Endodermal cell (in vitro differentiated cells): ENCODE measurements around the gene GPR153. TPM values are rescaled to one million over a fixed set of nuclear protein-coding genes. Genes with fewer than 3 reads are reported as not detected.

Experiments
- DNase-seq: peaks from one replicate; pipeline ENCODE4 v3.0.0-alpha.2; 2017
- H3K27ac ChIP-seq: 2 replicates; pipeline ENCODE4 v1.5.1; 2013; ENCODE audit warnings: mild to moderate bottlenecking, low read depth, low read length, moderate library complexity
- H3K27me3 ChIP-seq: 2 replicates; pipeline ENCODE4 v1.6.1; 2013; ENCODE audit warnings: mild to moderate bottlenecking, low read length, moderate library complexity; ENCODE audit not compliant: insufficient read depth, control insufficient read depth, poor library complexity, severe bottlenecking
- H3K36me3 ChIP-seq: 2 replicates; pipeline ENCODE4 v1.7.0; 2013; ENCODE audit warnings: mild to moderate bottlenecking, low read length, moderate library complexity; ENCODE audit not compliant: control insufficient read depth, insufficient read depth
- H3K4me1 ChIP-seq: one replicate; pipeline ENCODE4 v1.7.0; 2013; ENCODE audit warnings: low read length; ENCODE audit not compliant: control insufficient read depth, insufficient read depth
- H3K4me3 ChIP-seq: 2 replicates; pipeline ENCODE4 v1.5.1; 2013; ENCODE audit warnings: mild to moderate bottlenecking, low read length, moderate library complexity
- H3K9ac ChIP-seq: 2 replicates; pipeline ENCODE4 v1.6.1; 2013; ENCODE audit warnings: mild to moderate bottlenecking, low read length, moderate library complexity; ENCODE audit not compliant: poor library complexity, severe bottlenecking; ENCODE audit errors: extremely low read depth
- H3K9me3 ChIP-seq: 2 replicates; pipeline ENCODE4 v1.6.1; 2013; ENCODE audit warnings: mild to moderate bottlenecking, low read length, moderate library complexity; ENCODE audit not compliant: control insufficient read depth
- H3K27ac Mint-ChIP-seq: 2 replicates; pipeline ENCODE4 v1.8.0; 2020; ENCODE audit warnings: mixed read lengths
- H3K27me3 Mint-ChIP-seq: 2 replicates; pipeline ENCODE4 v1.8.0; 2021; ENCODE audit warnings: mild to moderate bottlenecking, mixed read lengths; ENCODE audit not compliant: insufficient read depth
- H3K36me3 Mint-ChIP-seq: 2 replicates; pipeline ENCODE4 v1.8.0; 2020; ENCODE audit warnings: low read depth, mixed read lengths
- H3K4me1 Mint-ChIP-seq: 2 replicates; pipeline ENCODE4 v1.8.0; 2020; ENCODE audit warnings: mixed read lengths
- H3K4me3 Mint-ChIP-seq: 2 replicates; pipeline ENCODE4 v1.8.0; 2020; ENCODE audit warnings: mild to moderate bottlenecking, moderate library complexity, mixed read lengths
- H3K9me3 Mint-ChIP-seq: 2 replicates; pipeline ENCODE4 v1.8.0; 2020; ENCODE audit warnings: mild to moderate bottlenecking, mixed read lengths
- WGBS, 2 experiments: methylation state at CpG; one replicate each; pipeline versions ENCODE4 v1.1.5 to v1.1.7; 2013; ENCODE audit warnings: missing lambda C conversion rate in 2 of 2, mixed read lengths in 1 of 2; ENCODE audit not compliant: insufficient coverage in 1 of 2, insufficient read length in 1 of 2; 5-methylcytosine and 5-hydroxymethylcytosine counted together
- total RNA-seq, 2 donors: library from RNA; stranded (reverse); fragmentation: NEBNext Ultra II Directional in 1 of 2; extraction: Animal tissue kit (Norgen Biotek cat#: 25700) in 1 of 2; gene quantifications; 2 replicates in 1 of 2; 3 replicates in 1 of 2; pipeline ENCODE4 v1.2.1, GENCODE V29; 2021
- TF ChIP-seq, protein P1 (sequence below): fragments of 200-600 bp; sonication (generic); conservative IDR thresholded peaks from 2 replicates; pipeline ENCODE4 v1.5.0; 2021; ENCODE audit warnings: antibody characterized with exemption, mild to moderate bottlenecking

GPR153 gene
- total RNA-seq, 2 donors from 2014 or later, result 2.4 to 2.8 TPM

- no peaks in the 10 kb centered on the region for H3K4me1 ChIP-seq
- 87 to 92% methylated on average over 16 to 20 of the region's 20 CpGs for WGBS, 2 experiments
- H3K36me3 ChIP-seq, result no peaks in the 10 kb centered on the region
- peaks cover 19% of the 10 kb centered on the region for H3K27me3 ChIP-seq
- no peak overlapping the region for H3K27ac ChIP-seq
- no peaks in the 10 kb centered on the region for H3K9me3 ChIP-seq
- no peak overlapping the region for H3K9ac ChIP-seq
- peaks cover 30% of the 10 kb centered on the region for H3K27me3 Mint-ChIP-seq
- no peak overlapping the region for H3K4me3 ChIP-seq
- no peaks in the 10 kb centered on the region for H3K9me3 Mint-ChIP-seq
- H3K4me3 Mint-ChIP-seq, result no peak overlapping the region
- TF ChIP-seq, protein P1, sequence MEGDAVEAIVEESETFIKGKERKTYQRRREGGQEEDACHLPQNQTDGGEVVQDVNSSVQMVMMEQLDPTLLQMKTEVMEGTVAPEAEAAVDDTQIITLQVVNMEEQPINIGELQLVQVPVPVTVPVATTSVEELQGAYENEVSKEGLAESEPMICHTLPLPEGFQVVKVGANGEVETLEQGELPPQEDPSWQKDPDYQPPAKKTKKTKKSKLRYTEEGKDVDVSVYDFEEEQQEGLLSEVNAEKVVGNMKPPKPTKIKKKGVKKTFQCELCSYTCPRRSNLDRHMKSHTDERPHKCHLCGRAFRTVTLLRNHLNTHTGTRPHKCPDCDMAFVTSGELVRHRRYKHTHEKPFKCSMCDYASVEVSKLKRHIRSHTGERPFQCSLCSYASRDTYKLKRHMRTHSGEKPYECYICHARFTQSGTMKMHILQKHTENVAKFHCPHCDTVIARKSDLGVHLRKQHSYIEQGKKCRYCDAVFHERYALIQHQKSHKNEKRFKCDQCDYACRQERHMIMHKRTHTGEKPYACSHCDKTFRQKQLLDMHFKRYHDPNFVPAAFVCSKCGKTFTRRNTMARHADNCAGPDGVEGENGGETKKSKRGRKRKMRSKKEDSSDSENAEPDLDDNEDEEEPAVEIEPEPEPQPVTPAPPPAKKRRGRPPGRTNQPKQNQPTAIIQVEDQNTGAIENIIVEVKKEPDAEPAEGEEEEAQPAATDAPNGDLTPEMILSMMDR, result no peak
- H3K4me1 Mint-ChIP-seq, result no peaks in the 10 kb centered on the region
- no peak for DNase-seq
- no peak overlapping the region for H3K27ac Mint-ChIP-seq
- no peaks in the 10 kb centered on the region for H3K36me3 Mint-ChIP-seq
These were observed 48.5 kb downstream of the GPR153 start for GRCh38 chr1:6212193-6212959.

GRCh38 chr1:6211731-6212130 is 49.2 kb downstream of the GPR153 start:
- Mint-ChIP-seq H3K36me3 (no peaks in the 10 kb centered on the region), H3K27ac (no peak overlapping the region), H3K9me3 (no peaks in the 10 kb centered on the region), H3K27me3 (peaks cover 34% of the 10 kb centered on the region), H3K4me1 (no peaks in the 10 kb centered on the region), H3K4me3 (no peak overlapping the region)
- no peaks in the 10 kb centered on the region for H3K4me1 ChIP-seq
- TF ChIP-seq, protein P1, result no peak
- WGBS, 2 experiments, result 90 to 95% methylated on average over 10 to 16 of the region's 16 CpGs
- no peaks in the 10 kb centered on the region for H3K36me3 ChIP-seq
- H3K27ac ChIP-seq, result no peak overlapping the region
- H3K9me3 ChIP-seq, result no peaks in the 10 kb centered on the region
- H3K9ac ChIP-seq, result no peak overlapping the region
- H3K27me3 ChIP-seq, result peaks cover 25% of the 10 kb centered on the region
- DNase-seq, result no peak
- no peak overlapping the region for H3K4me3 ChIP-seq

DNA sequence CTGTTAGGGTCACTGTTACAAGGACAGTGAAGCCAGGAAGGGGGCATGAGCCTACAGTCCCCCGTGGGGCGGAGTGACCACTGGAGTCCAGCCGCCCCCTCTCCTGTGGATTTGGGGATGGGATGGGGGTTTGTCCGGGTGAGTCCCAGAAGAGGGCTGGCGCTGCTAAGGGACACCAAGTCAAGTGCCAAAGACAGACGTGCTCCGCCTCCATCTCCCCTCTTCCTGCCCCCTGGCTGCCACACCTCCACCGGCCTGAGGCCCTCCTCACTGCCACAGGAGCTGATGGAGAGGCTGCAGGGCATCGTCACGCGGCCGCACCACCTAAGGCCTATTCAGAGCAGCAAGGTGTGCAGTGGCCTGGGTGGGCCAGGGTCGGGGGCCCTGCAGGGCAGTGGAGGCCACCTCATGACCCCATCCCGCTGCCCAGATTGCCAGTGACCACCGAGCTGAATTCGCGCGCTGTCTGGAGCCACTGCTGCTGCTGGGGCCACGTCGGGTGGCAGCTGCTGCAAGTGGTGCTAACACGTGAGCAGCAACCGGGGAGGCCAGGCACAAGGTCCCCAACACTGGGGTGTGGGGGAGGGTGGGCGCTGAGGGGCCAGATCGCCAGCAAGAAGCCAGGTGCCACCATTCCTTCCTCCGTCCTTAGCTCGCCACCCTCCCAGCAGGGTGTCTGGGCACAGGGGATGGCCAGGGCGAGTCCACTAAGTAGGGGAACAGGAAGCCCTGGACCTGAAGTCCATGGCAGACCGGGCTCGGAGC is 50.1 kb downstream of the GPR153 start:
- H3K9me3 Mint-ChIP-seq, result no peaks in the 10 kb centered on the region

More for the DNA sequence above, 50.1 kb downstream of the GPR153 start:
- no peak overlapping the region for H3K4me3 Mint-ChIP-seq
- no peaks in the 10 kb centered on the region for H3K9me3 ChIP-seq
- peaks cover 39% of the 10 kb centered on the region for H3K27me3 Mint-ChIP-seq
- H3K4me1 ChIP-seq, result no peaks in the 10 kb centered on the region
- TF ChIP-seq, protein P1, result no peak
- H3K4me3 ChIP-seq, result no peak overlapping the region
- no peaks in the 10 kb centered on the region for H3K36me3 Mint-ChIP-seq
- no peak overlapping the region for H3K9ac ChIP-seq
- 93 to 96% methylated on average over 5 to 28 of the region's 29 CpGs for WGBS, 2 experiments
- DNase-seq, result no peak
- H3K36me3 ChIP-seq, result no peaks in the 10 kb centered on the region
- H3K27me3 ChIP-seq, result peaks cover 35% of the 10 kb centered on the region
- H3K27ac ChIP-seq, result no peak overlapping the region
- H3K27ac Mint-ChIP-seq, result no peak overlapping the region
- no peaks in the 10 kb centered on the region for H3K4me1 Mint-ChIP-seq
